AG04450 (cell line): ENCODE data around the gene PPT1. TPM values are rescaled to one million over a fixed set of nuclear protein-coding genes. Genes with fewer than 3 reads are reported as not detected.

Experiments
- CTCF ChIA-PET: fragments of 300-600, 350-600 bp; formaldehyde crosslinking; extraction: SDS; loops from one replicate; lab custom pipeline; 2022; ENCODE audit warnings: antibody characterized with exemption, inconsistent platforms; lab: Charles Lee
- POLR2A ChIA-PET: fragments of 350-600 bp; formaldehyde crosslinking; extraction: SDS; loops from one replicate; lab custom pipeline; 2021; ENCODE audit warnings: antibody characterized with exemption, inconsistent platforms; lab: Yijun Ruan, JAX
- DNase-seq: peaks from one replicate; pipeline ENCODE4 v3.0.0-alpha.2; 2011; ENCODE audit warnings: low read depth, low spot score
- H3K27ac ChIP-seq: one replicate; pipeline ENCODE4 v1.5.1; 2012; ENCODE audit warnings: low read depth, low read length, control low read depth
- H3K27me3 ChIP-seq: one replicate; pipeline ENCODE4 v1.6.0; 2012; ENCODE audit warnings: low read length; ENCODE audit not compliant: control insufficient read depth, insufficient read depth
- H3K4me3 ChIP-seq: 2 replicates; pipeline ENCODE4 v1.5.1; 2011; ENCODE audit warnings: mild to moderate bottlenecking, low read depth, low read length, control low read depth
- H3K9me3 ChIP-seq: 2 replicates; pipeline ENCODE4 v1.5.1; 2012; ENCODE audit warnings: low read length; ENCODE audit not compliant: control insufficient read depth, insufficient read depth
- CTCF ChIP-seq: IDR thresholded peaks from 2 replicates; pipeline ENCODE4 v1.5.1; 2011; ENCODE audit warnings: low read depth, low read length, control low read depth, inconsistent platforms
- polyA plus RNA-seq: library from polyadenylated mRNA; depleted of rRNA; stranded (reverse); fragments of >200 nt; gene quantifications from 2 replicates; pipeline ENCODE4 v1.2.3, GENCODE V29; 2011

Gene PPT1
- polyA plus RNA-seq, 1 experiment = 44.2 TPM

DNA sequence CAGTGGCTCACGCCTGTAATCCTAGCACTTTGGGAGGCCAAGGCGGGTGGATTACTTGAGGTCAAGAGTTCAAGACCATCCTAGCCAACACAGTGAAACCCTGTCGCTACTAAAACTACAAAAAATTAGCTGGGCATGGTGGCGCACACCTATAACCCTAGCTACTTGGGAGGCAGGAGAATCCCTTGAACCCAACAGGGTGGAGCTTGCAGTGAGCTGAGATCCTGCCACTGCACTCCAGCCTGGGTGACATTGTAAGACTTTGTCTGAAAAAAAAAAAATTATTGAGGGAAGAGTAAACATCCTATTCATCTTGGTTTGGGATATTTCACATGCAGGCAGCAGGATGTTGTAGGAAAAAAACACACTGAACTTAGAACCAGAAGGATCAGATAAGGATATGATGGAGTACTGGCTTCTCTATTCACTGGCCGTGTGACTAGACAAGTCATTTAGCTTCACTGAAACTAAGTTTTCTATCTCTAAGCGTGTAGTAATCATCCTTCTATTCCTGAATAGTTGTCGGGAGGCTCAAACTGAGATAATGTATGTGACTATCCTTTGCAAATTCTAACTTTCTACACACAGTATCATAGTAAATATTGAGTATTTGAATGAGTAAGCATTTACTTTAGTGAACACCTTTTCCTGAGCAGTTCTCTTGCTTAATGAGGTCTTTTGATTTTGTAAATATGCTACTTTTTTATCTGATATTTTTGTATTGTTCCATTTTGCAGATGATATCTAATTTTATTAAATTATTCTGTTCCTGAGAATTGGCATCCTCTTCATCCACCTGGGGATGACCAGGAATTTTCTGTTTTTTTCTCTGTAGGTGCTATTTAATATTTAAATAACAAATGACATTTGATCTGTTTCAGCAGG lies 38.4 kb downstream of the PPT1 start:
- DNase-seq = no peak
- Histone ChIP-seq H3K27ac (no peak overlapping the region), H3K4me3 (no peak overlapping the region), H3K9me3 (no peaks in the 10 kb centered on the region), H3K27me3 (no peaks in the 10 kb centered on the region)
- CTCF ChIA-PET = interaction anchor here (0.6 to 2.3 kb wide), 4 partner anchors 27 to 1586 kb away, joined by 3 to 11 read pairs (median 6); no protein-coding TSS in a partner anchor
- POLR2A ChIA-PET = no interaction called here
- no peak for TF ChIP-seq CTCF

DNA sequence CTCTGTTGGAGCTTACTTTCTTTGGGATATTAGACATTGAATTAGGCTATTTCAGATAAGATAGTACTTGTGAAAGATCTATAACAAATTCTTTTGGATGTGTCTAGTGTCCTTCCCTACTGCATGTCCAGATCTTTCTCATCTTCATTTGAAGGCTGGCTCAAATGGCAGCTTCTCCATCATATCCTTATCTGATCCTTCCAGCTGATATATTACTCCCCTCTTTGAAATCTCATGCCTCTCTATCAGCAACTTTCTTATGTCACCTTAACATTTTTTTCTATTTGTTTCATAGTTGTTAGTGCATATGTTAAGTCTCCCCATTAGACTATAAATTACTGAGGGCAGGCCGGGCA lies 39.0 kb downstream of the PPT1 start:
- Histone ChIP-seq H3K27ac (no peak overlapping the region), H3K9me3 (no peaks in the 10 kb centered on the region), H3K4me3 (no peak overlapping the region), H3K27me3 (no peaks in the 10 kb centered on the region)
- no peak for TF ChIP-seq CTCF
- ChIA-PET CTCF (interaction anchor here (0.6 to 2.3 kb wide), 4 partner anchors 20 to 1587 kb away, joined by 3 to 11 read pairs (median 5); no protein-coding TSS in a partner anchor), POLR2A (no interaction called here)
- DNase-seq = no peak

DNA sequence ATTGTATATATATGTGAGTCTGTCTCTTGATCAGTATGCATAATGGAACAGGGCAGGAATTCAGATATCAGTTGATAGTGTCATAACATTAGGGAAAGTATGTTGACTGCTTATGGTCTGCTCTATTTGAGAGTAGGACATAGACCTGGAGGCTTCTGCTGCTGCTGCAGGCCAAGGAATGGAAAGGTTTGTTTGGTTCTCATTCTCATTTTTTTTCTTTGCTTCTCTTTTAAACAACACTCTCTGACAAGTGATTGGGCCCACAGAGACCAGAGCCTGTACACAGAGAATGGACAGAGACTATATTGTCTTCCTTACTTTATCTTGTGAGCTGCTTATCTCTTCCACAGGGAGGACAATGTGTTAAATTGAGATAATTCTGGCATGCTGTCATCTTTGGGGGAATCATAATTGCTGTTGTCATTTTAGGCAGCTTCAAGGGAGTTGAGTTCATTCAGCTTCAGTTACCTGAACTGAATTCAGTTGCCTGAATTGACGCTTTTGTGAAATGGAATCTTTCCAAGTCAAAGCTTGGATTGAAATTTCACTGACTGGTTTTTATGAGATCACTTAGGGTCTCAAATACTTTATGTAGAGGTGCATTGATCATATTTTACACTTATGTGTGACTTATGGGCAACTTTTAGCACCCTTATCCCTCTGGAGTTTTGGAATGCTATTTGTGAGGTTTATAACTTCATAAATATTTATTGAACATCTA lies 39.6 kb downstream of the PPT1 start:
- TF ChIP-seq CTCF = no peak
- DNase-seq = no peak
- H3K9me3 ChIP-seq = no peaks in the 10 kb centered on the region
- no peak overlapping the region for H3K4me3 ChIP-seq
- no peak overlapping the region for H3K27ac ChIP-seq
- H3K27me3 ChIP-seq = no peaks in the 10 kb centered on the region
- ChIA-PET CTCF (interaction anchor here (0.9 to 2.3 kb wide), 3 partner anchors 20 to 281 kb away, joined by 3 to 11 read pairs (median 7); no protein-coding TSS in a partner anchor), POLR2A (interaction anchor here (0.5 kb wide), 1 partner anchor 200 kb away, joined by 6 read pairs; no protein-coding TSS in a partner anchor)

DNA sequence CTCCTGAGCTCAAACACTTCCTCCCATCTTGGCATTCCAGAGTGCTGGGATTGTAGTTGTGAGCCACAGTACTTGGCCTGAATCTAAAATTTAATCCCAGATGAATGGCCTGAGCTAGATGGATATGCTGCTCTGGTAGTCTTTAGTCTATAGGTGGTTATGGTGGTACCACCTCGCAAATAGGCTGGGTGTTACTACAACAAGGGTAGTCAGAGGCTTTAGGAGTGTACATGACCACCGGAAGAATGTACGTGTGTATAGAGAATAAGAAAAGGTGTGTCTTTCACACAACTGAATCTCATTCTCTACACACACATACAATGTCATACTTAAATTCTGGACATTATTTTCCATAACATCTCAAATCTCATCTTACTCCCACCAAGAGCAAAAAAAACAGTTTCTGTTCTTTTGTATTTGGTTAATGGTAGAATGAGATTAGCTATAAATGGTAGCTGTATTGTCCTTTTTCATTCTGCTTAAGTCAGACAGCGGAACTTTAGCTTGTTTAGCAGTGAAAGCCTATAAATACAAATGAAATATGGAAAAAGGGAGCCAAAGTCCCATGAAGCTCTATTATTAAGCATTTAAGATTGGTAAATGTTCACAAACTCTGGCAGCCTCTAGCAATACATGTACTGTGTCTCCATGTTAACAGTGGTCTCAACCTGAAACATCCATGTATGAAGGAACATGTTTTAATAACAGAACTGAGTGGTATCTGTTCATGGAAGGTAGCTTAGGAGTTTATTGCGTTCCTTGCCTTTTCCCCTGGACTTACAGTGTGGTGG lies 40.3 kb downstream of the PPT1 start:
- H3K4me3 ChIP-seq = no peak overlapping the region
- no peaks in the 10 kb centered on the region for H3K9me3 ChIP-seq
- DNase-seq = no peak
- TF ChIP-seq CTCF = no peak
- H3K27me3 ChIP-seq = no peaks in the 10 kb centered on the region
- ChIA-PET CTCF (interaction anchor here (0.9 to 2.3 kb wide), 3 partner anchors 21 to 282 kb away, joined by 3 to 11 read pairs (median 7); no protein-coding TSS in a partner anchor), POLR2A (interaction anchor here (0.5 kb wide), 2 partner anchors 201 to 242 kb away, joined by 4 to 6 read pairs; no protein-coding TSS in a partner anchor)
- no peak overlapping the region for H3K27ac ChIP-seq
